ENCODE data around the gene RBMS3.

The RBMS3 gene

GRCh38 chr3:29695643-29696198 lies 414.9 kb downstream of the RBMS3 start:
- no peak for DNase-seq

- DNase-seq: no peak
These were observed 415.4 kb downstream of the RBMS3 start for GRCh38 chr3:29696311-29696710.

- DNase-seq: no peak
These were observed 417.1 kb downstream of the RBMS3 start for GRCh38 chr3:29697989-29698388.

DNA sequence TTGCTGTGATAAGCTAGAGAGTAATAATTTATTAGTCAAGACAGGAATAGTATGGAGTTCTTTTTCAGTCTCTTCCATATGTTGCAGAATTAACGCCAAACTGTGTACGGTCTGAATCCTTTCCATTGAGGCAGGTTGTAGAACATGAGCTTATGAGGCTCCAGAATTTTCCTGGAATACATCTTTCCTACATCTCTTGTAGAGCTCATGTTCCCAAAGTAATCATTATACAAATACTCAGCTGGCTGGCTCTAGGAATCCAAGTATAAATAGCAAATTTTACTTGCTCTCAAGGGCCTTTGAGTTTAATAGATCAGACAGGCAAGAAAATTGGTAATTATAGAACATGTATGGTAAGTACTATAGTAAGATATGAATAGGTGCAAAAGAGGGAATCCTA lies 419.4 kb downstream of the RBMS3 start:
- DNase-seq: no peak

GRCh38 chr3:29701326-29701983 lies 420.6 kb downstream of the RBMS3 start:
- no peak for DNase-seq

- no peak for DNase-seq
These were observed 425.3 kb downstream of the RBMS3 start for GRCh38 chr3:29705906-29706844.

DNA sequence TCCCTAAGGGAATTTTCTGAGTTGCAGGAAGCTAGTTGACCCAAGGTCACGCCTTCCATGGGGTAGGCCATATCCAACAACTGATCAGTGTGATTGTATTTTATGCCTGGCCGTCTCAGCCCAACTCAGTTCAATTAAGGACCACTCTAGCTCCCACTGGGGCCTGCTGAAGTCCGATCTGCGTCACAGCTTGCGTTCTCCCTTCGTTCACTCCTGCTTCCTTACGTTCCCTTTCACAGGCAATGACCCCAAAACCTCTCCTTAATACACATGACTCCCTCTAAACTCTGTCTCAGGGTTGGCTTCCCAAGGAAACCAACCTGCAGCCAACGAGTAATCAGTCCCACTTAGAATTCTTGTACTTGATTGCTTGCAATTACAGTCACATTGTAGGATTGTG lies 428.0 kb downstream of the RBMS3 start:
- DNase-seq: no peak

DNA sequence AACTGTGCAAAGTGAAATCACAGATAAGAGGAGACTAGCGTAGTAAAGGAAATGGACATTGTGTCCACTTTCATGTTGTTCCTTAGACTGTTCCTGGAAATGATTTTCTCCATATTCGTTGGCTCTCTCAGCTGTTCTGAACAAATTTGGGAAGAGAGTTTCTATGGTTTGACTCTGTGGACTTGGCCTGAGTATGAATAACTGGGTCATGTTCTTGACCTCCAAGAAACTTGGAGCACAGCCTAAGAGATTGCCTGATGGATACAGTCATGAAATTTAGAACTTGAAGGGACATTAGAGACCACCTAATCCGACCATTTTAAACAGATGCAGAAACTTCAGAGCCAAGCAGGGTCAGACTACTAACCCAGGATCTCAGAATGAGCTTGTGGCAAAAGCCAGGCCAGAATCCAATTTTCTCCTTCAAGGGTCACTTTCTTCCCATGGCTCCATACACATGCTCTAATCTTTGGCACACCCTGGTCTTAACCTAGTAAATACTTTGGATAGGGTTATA lies 430.4 kb downstream of the RBMS3 start:
- no peak for DNase-seq

DNA sequence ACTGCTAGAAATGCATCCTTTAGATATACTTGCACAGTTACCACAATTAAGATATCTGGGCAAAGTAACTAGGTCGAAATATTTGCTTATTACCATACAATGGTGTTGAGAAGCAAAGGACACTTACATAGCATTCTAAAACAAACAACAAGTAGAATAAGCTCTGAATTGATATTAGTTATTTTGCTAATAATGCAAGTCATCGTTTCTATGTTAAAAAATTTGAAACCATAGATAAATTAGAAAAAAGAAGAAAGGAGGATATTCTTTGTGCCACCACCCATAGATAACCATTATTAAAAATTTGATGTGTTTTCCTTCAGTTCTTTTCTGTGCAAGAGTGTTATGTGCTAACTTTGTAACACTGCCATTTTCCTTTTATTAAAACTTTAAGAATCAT lies 435.3 kb downstream of the RBMS3 start:
- no peak for DNase-seq

- no peak for DNase-seq
These were observed 437.8 kb downstream of the RBMS3 start for GRCh38 chr3:29718661-29719065.

GRCh38 chr3:29720665-29721064 lies 439.8 kb downstream of the RBMS3 start:
- no peak for DNase-seq

- DNase-seq: no peak
These were observed 440.9 kb downstream of the RBMS3 start for GRCh38 chr3:29721789-29722188.

- no peak for DNase-seq
These were observed 450.2 kb downstream of the RBMS3 start for GRCh38 chr3:29731050-29731449.

DNA sequence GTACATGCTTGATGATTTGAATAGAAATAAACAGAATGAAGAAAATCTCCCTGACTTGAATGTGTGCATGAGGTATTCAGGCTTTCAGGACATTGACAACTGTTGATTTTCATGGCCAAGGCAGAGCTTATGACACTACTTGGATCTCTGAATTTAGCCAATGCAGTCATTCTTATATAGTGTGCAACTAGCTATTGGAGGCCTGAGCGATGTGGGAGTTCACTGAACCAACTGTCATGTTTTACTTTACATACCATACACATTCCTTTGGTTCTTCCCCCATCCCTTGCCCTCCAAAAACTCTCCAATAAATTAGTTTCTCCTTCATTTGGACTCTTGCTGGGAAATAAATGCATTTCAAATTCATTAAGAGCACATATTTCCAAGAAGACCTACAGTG lies 460.4 kb downstream of the RBMS3 start:
- DNase-seq: no peak

DNA sequence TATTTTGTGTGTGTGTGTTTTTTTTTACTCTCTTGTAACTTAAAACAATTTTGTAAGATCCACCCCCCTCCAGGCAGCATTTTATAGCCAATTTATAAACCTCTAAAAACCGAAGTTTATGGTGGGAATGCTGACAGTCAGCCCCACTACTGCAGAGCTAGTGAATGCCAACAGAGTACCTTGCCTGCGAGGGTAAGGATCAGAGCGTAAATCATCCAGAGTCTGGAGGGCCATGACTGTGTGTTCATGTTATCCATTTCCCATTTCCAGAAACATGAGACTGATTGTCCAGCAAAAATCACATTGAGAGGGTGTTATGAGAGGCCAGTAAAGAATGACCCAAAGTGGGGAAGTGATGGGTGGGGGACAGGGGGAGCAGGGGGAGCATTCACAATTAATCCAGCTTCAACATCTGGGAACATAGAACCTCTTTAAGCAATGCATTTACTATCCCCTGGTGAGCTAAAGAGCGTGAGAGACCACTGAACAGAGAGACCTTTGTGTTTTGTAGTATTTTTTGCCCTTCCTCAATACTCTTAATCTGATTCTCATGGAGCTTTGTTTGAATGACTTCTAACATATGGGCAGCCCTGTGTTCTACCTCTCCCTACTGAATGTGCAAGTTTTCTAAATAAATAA lies 464.5 kb downstream of the RBMS3 start:
- DNase-seq: no peak

DNA sequence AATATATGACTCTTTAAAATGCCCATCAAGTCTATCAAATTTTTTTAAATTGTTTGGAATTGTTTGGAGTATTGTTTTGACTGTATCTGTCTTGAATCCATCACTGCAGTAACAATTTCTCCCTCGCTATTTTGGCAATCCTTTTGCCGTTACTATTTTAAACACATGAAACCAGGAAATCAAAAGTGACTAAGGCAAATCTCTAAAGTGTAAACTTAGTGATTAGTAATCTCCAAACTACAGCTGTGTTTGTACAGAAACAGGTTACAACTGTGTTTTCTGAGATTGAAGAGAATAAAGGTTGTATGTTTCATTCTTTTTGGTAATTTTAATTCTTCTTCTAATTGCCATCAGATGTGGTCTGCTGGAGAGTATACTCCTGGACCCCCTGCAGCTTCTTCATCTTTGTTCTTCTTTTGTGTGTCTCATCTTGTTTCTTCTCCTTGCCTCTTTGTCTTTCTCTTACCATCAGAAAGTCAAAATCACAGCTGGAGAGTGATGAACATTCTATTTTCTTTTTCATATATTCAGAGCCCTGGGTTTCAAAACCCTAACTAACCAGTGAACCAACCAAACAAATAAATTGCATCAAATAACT lies 465.4 kb downstream of the RBMS3 start:
- DNase-seq: no peak

GRCh38 chr3:29747991-29748390 lies 467.1 kb downstream of the RBMS3 start:
- DNase-seq: no peak

GRCh38 chr3:29751647-29752314 lies 470.9 kb downstream of the RBMS3 start:
- DNase-seq: no peak

- no peak for DNase-seq
These were observed 473.5 kb downstream of the RBMS3 start for GRCh38 chr3:29754346-29754745.

DNA sequence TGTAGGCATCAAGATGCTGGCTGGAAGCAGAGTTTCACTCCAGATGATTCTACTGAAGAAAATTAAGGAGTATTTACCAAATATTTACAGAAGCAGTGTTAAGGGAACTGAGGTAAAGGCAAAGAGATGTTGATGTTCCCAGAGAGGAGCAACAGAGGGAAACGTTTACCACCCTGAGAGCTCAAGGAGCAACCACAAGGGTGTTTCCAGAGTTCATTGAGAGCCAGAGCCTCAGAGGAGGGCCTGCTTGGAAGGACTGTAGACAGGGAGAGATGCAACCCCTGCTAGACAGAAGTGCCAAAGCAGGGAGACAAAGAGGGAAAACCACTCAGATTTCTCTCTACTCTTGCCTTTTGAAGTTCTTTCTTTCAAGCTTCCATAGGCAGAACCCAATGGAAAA lies 474.5 kb downstream of the RBMS3 start:
- no peak for DNase-seq

DNA sequence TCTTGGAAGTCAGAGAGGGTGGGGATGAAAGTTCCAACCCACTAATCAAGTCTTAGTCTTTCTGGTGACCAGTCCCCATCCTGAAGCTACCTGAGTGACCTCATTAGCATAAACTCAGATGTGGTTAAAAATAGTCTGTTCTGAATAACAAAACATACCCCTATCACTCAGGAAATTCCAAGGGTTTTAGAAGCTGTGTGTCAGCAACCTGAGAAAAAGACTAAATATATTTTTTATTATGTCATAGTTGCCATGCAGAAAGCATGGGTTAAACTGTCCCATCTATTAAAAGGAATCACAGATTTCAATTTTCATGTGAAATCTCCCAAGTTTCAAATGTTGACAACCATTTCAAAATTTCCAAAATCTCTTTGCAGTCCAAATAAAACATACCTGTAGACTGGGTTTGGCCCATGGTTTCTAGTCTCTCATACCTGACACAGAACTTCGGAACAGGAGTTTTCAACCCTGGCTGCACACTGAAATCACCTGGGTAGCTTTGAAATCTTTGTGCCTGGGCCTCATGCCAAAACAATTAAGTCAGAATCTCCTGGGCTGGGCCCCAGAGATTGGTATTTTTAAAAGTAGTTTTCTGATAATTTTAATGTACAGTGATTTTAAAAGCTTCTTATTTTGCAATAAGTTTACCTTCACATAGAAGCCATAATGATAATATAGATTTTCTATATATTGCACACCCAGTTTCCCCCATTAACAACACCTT lies 476.3 kb downstream of the RBMS3 start:
- no peak for DNase-seq

GRCh38 chr3:29758108-29758433 lies 477.2 kb downstream of the RBMS3 start:
- DNase-seq: no peak
